ENCODE measurements around the gene RYR1.

The RYR1 gene

GRCh38 chr19:38482496-38482895, 49.0 kb downstream of the RYR1 start:
- H3K36me3 ChIP-seq (ENCODE audit: insufficient read depth, low read length), result no peaks in the 10 kb centered on the region
- no peaks in the 10 kb centered on the region for H3K27me3 ChIP-seq (ENCODE audit: insufficient read depth, low read length, poor library complexity)
- TF ChIP-seq EZH2 (IDR thresholded peaks at IDR 0.05; ENCODE audit: borderline replicate concordance, low read depth, low read length, severe bottlenecking), result no peak
- no peak for TF ChIP-seq CTCF (IDR thresholded peaks at IDR 0.05; ENCODE audit: borderline replicate concordance, extremely low read depth, low read length, poor library complexity, severe bottlenecking)

GRCh38 chr19:38483016-38483630, 49.6 kb downstream of the RYR1 start:
- H3K79me2 ChIP-seq (ENCODE audit: insufficient read depth, low read length), result no peaks in the 10 kb centered on the region
- no peaks in the 10 kb centered on the region for H3K9me3 ChIP-seq (ENCODE audit: insufficient read depth, low read length, severe bottlenecking)
- H3K27ac ChIP-seq (ENCODE audit: low read length), result no peak overlapping the region
- H3K36me3 ChIP-seq (ENCODE audit: insufficient read depth, low read length), result no peaks in the 10 kb centered on the region
- no peaks in the 10 kb centered on the region for H3K27me3 ChIP-seq (ENCODE audit: insufficient read depth, low read length, poor library complexity)
- no peaks in the 10 kb centered on the region for H4K20me1 ChIP-seq (ENCODE audit: insufficient read depth, low read length)
- no peak for DNase-seq
- no peak overlapping the region for H3K4me3 ChIP-seq (ENCODE audit: low read depth in 1 of 2, low read length in 2 of 2)
- no peak for TF ChIP-seq CTCF (IDR thresholded peaks at IDR 0.05; ENCODE audit: borderline replicate concordance, extremely low read depth, low read length, poor library complexity, severe bottlenecking)
- TF ChIP-seq EZH2 (IDR thresholded peaks at IDR 0.05; ENCODE audit: borderline replicate concordance, low read depth, low read length, severe bottlenecking), result no peak
- H2AFZ ChIP-seq (ENCODE audit: low read depth, low read length), result no peak overlapping the region
- no peak overlapping the region for H3K4me2 ChIP-seq (ENCODE audit: insufficient read depth, low read length)
- no peak for ATAC-seq (ENCODE audit: insufficient read depth, low read depth)
- H3K4me1 ChIP-seq (ENCODE audit: insufficient read depth, low read length), result no peaks in the 10 kb centered on the region
- no peak overlapping the region for H3K9ac ChIP-seq (ENCODE audit: low read depth, low read length)

More at GRCh38 chr19:38482496-38482895, 49.0 kb downstream of the RYR1 start:
- Histone ChIP-seq H4K20me1 (ENCODE audit: insufficient read depth, low read length) (no peaks in the 10 kb centered on the region), H3K79me2 (ENCODE audit: insufficient read depth, low read length) (no peaks in the 10 kb centered on the region), H3K4me2 (ENCODE audit: insufficient read depth, low read length) (no peak overlapping the region), H2AFZ (ENCODE audit: low read depth, low read length) (no peak overlapping the region), H3K4me1 (ENCODE audit: insufficient read depth, low read length) (no peaks in the 10 kb centered on the region), H3K9ac (ENCODE audit: low read depth, low read length) (no peak overlapping the region), H3K27ac (ENCODE audit: low read length) (no peak overlapping the region), H3K4me3 (ENCODE audit: low read depth in 1 of 2, low read length in 2 of 2) (no peak overlapping the region), H3K9me3 (ENCODE audit: insufficient read depth, low read length, severe bottlenecking) (no peaks in the 10 kb centered on the region)
- DNase-seq (no peak), ATAC-seq (ENCODE audit: insufficient read depth, low read depth) (no peak)

- Histone ChIP-seq H3K9ac (ENCODE audit: low read depth, low read length) (no peak overlapping the region), H3K9me3 (ENCODE audit: insufficient read depth, low read length, severe bottlenecking) (no peaks in the 10 kb centered on the region), H3K4me2 (ENCODE audit: insufficient read depth, low read length) (no peak overlapping the region), H3K4me1 (ENCODE audit: insufficient read depth, low read length) (no peaks in the 10 kb centered on the region), H2AFZ (ENCODE audit: low read depth, low read length) (no peak overlapping the region), H3K36me3 (ENCODE audit: insufficient read depth, low read length) (no peaks in the 10 kb centered on the region), H3K27ac (ENCODE audit: low read length) (no peak overlapping the region), H3K27me3 (ENCODE audit: insufficient read depth, low read length, poor library complexity) (no peaks in the 10 kb centered on the region), H3K4me3 (ENCODE audit: low read depth in 1 of 2, low read length in 2 of 2) (no peak overlapping the region), H3K79me2 (ENCODE audit: insufficient read depth, low read length) (no peaks in the 10 kb centered on the region), H4K20me1 (ENCODE audit: insufficient read depth, low read length) (no peaks in the 10 kb centered on the region)
- no peak for TF ChIP-seq CTCF (IDR thresholded peaks at IDR 0.05; ENCODE audit: borderline replicate concordance, extremely low read depth, low read length, poor library complexity, severe bottlenecking)
- TF ChIP-seq EZH2 (IDR thresholded peaks at IDR 0.05; ENCODE audit: borderline replicate concordance, low read depth, low read length, severe bottlenecking), result no peak
- DNase-seq (no peak), ATAC-seq (ENCODE audit: insufficient read depth, low read depth) (no peak)
Observed at GRCh38 chr19:38484747-38485146, 51.3 kb downstream of the RYR1 start.

Data from DND-41 (cell line).